ENCODE data around the gene TMEM247.

- TF ChIP-seq CTCF (conservative IDR thresholded peaks at IDR 0.05; ENCODE audit: low read depth, low read length) (no peak), EZH2 (IDR thresholded peaks at IDR 0.05; ENCODE audit: borderline replicate concordance, low read depth, low read length, poor library complexity, severe bottlenecking) (no peak)
These were observed 28.1 kb upstream of the TMEM247 start for GRCh38 chr2:46451131-46451711.

Measured in A673 (cell line).